ENCODE results near the gene VWA5A. TPM values are rescaled to one million over a fixed set of nuclear protein-coding genes. Genes with fewer than 3 reads are reported as not detected.

The VWA5A gene
- polyA plus RNA-seq, 1 donor from 2014 or later, result 82.2 TPM

GRCh38 chr11:124071623-124071948 lies 43.7 kb upstream of the VWA5A start:
- H2AFZ ChIP-seq (ENCODE audit: low read depth, low read length), result peak overlapping the region; percentile 57

GRCh38 chr11:124072147-124072546 lies 43.1 kb upstream of the VWA5A start:
- H3K4me3 ChIP-seq (ENCODE audit: low read length), result no peak overlapping the region
- no peak for TF ChIP-seq EZH2 (IDR thresholded peaks at IDR 0.05; ENCODE audit: borderline replicate concordance, insufficient read depth, low read length, poor library complexity, severe bottlenecking)
- no peaks in the 10 kb centered on the region for H3F3A ChIP-seq (ENCODE audit: insufficient read depth, low read length, poor library complexity, severe bottlenecking)
- no peak overlapping the region for H3K4me2 ChIP-seq (ENCODE audit: low read length)
- no peaks in the 10 kb centered on the region for H3K36me3 ChIP-seq (ENCODE audit: insufficient read depth, low read length)
- H3K79me2 ChIP-seq (replicated peaks; ENCODE audit: insufficient read depth, low read length), result no peaks in the 10 kb centered on the region
- H3K27ac ChIP-seq (ENCODE audit: low read length), result peak overlapping the region; percentile 79
- peak overlapping the region; percentile 39 for H3K9ac ChIP-seq (ENCODE audit: low read length)
- H4K20me1 ChIP-seq (ENCODE audit: insufficient read depth), result no peaks in the 10 kb centered on the region
- H3K9me3 ChIP-seq (ENCODE audit: low read length), result no peaks in the 10 kb centered on the region
- no peaks in the 10 kb centered on the region for H3K27me3 ChIP-seq (ENCODE audit: insufficient read depth, low read depth, low read length)
- H3K9me2 ChIP-seq (ENCODE audit: insufficient read depth, low read length), result no peaks in the 10 kb centered on the region
- H2AFZ ChIP-seq (ENCODE audit: low read depth, low read length), result peak overlapping the region; percentile 57

More at GRCh38 chr11:124071623-124071948, 43.7 kb upstream of the VWA5A start:
- Histone ChIP-seq H3K36me3 (ENCODE audit: insufficient read depth, low read length) (no peaks in the 10 kb centered on the region), H4K20me1 (ENCODE audit: insufficient read depth) (no peaks in the 10 kb centered on the region), H3K4me3 (ENCODE audit: low read length) (no peak overlapping the region), H3K9me2 (ENCODE audit: insufficient read depth, low read length) (no peaks in the 10 kb centered on the region), H3K27ac (ENCODE audit: low read length) (peak overlapping the region; percentile 79), H3F3A (ENCODE audit: insufficient read depth, low read length, poor library complexity, severe bottlenecking) (no peaks in the 10 kb centered on the region), H3K4me2 (ENCODE audit: low read length) (no peak overlapping the region), H3K79me2 (replicated peaks; ENCODE audit: insufficient read depth, low read length) (no peaks in the 10 kb centered on the region), H3K9me3 (ENCODE audit: low read length) (no peaks in the 10 kb centered on the region), H3K9ac (ENCODE audit: low read length) (peak overlapping the region; percentile 39), H3K27me3 (ENCODE audit: insufficient read depth, low read depth, low read length) (no peaks in the 10 kb centered on the region)
- TF ChIP-seq MXI1 (conservative IDR thresholded peaks at IDR 0.05; ENCODE audit: poor library complexity, severe bottlenecking) (no peak), CTCF (IDR thresholded peaks at IDR 0.05; ENCODE audit: poor library complexity, severe bottlenecking) (peak; percentile 59), TAF1 (IDR thresholded peaks at IDR 0.05; ENCODE audit: low read depth) (no peak), SMC3 (conservative IDR thresholded peaks at IDR 0.05; ENCODE audit: poor library complexity) (peak; percentile 75), EP300 (conservative IDR thresholded peaks at IDR 0.05; ENCODE audit: poor library complexity, severe bottlenecking) (peak; percentile 31), REST (IDR thresholded peaks at IDR 0.05; ENCODE audit: borderline replicate concordance) (no peak)

- Histone ChIP-seq H3F3A (ENCODE audit: insufficient read depth, low read length, poor library complexity, severe bottlenecking) (no peaks in the 10 kb centered on the region), H3K27me3 (ENCODE audit: insufficient read depth, low read depth, low read length) (no peaks in the 10 kb centered on the region), H3K9ac (ENCODE audit: low read length) (no peak overlapping the region), H3K79me2 (replicated peaks; ENCODE audit: insufficient read depth, low read length) (no peaks in the 10 kb centered on the region), H3K4me2 (ENCODE audit: low read length) (no peak overlapping the region), H4K20me1 (ENCODE audit: insufficient read depth) (no peaks in the 10 kb centered on the region), H3K4me3 (ENCODE audit: low read length) (no peak overlapping the region), H3K9me3 (ENCODE audit: low read length) (no peaks in the 10 kb centered on the region), H2AFZ (ENCODE audit: low read depth, low read length) (no peak overlapping the region), H3K27ac (ENCODE audit: low read length) (no peak overlapping the region), H3K9me2 (ENCODE audit: insufficient read depth, low read length) (no peaks in the 10 kb centered on the region), H3K36me3 (ENCODE audit: insufficient read depth, low read length) (no peaks in the 10 kb centered on the region)
- TF ChIP-seq TAF1 (IDR thresholded peaks at IDR 0.05; ENCODE audit: low read depth) (no peak), EP300 (conservative IDR thresholded peaks at IDR 0.05; ENCODE audit: poor library complexity, severe bottlenecking) (no peak), CTCF (IDR thresholded peaks at IDR 0.05; ENCODE audit: poor library complexity, severe bottlenecking) (no peak), EZH2 (IDR thresholded peaks at IDR 0.05; ENCODE audit: borderline replicate concordance, insufficient read depth, low read length, poor library complexity, severe bottlenecking) (no peak), REST (IDR thresholded peaks at IDR 0.05; ENCODE audit: borderline replicate concordance) (no peak), SMC3 (conservative IDR thresholded peaks at IDR 0.05; ENCODE audit: poor library complexity) (no peak), POLR2AphosphoS5 (IDR thresholded peaks at IDR 0.05) (no peak), RAD21 (conservative IDR thresholded peaks at IDR 0.05) (no peak), MXI1 (conservative IDR thresholded peaks at IDR 0.05; ENCODE audit: poor library complexity, severe bottlenecking) (no peak)
Observed at GRCh38 chr11:124074554-124074953, 40.7 kb upstream of the VWA5A start.

Data from neural cell (in vitro differentiated cells).